Measurements from ENCODE around the gene CENPO.

CENPO gene

GRCh38 chr2:24830351-24830750, 37.1 kb downstream of the CENPO start:
- H3K4me3 ChIP-seq (ENCODE audit: low read depth, low read length), result no peak overlapping the region
- no peak for TF ChIP-seq CTCF (IDR thresholded peaks at IDR 0.05; ENCODE audit: low read depth, low read length)

GRCh38 chr2:24830786-24831185, 37.6 kb downstream of the CENPO start:
- no peak for TF ChIP-seq CTCF (IDR thresholded peaks at IDR 0.05; ENCODE audit: low read depth, low read length)
- H3K4me3 ChIP-seq (ENCODE audit: low read depth, low read length), result no peak overlapping the region

GRCh38 chr2:24831221-24832072, 38.2 kb downstream of the CENPO start:
- TF ChIP-seq CTCF (IDR thresholded peaks at IDR 0.05; ENCODE audit: low read depth, low read length), result no peak
- H3K4me3 ChIP-seq (ENCODE audit: low read depth, low read length), result no peak overlapping the region

GRCh38 chr2:24832073-24832461, 38.8 kb downstream of the CENPO start:
- H3K4me3 ChIP-seq (ENCODE audit: low read depth, low read length), result no peak overlapping the region
- TF ChIP-seq CTCF (IDR thresholded peaks at IDR 0.05; ENCODE audit: low read depth, low read length), result no peak

- no peak for TF ChIP-seq CTCF (IDR thresholded peaks at IDR 0.05; ENCODE audit: low read depth, low read length)
- no peak overlapping the region for H3K4me3 ChIP-seq (ENCODE audit: low read depth, low read length)
These were observed 39.3 kb downstream of the CENPO start for GRCh38 chr2:24832521-24832920.

GRCh38 chr2:24832931-24833701, 39.9 kb downstream of the CENPO start:
- no peak for TF ChIP-seq CTCF (IDR thresholded peaks at IDR 0.05; ENCODE audit: low read depth, low read length)
- H3K4me3 ChIP-seq (ENCODE audit: low read depth, low read length), result no peak overlapping the region
